ENCODE measurements around the gene AVPI1. TPM values are rescaled to one million over a fixed set of nuclear protein-coding genes. Genes with fewer than 3 reads are reported as not detected.
A peak's percentile ranks its signal among the peaks of the same experiment; 100 is the strongest.

The AVPI1 gene
- total and polyA plus RNA-seq, 2 of the 13 experiments (the other 11 are each of a cell fraction or from before 2014, with no cell fraction given): 39.8 to 61.2 TPM

DNA sequence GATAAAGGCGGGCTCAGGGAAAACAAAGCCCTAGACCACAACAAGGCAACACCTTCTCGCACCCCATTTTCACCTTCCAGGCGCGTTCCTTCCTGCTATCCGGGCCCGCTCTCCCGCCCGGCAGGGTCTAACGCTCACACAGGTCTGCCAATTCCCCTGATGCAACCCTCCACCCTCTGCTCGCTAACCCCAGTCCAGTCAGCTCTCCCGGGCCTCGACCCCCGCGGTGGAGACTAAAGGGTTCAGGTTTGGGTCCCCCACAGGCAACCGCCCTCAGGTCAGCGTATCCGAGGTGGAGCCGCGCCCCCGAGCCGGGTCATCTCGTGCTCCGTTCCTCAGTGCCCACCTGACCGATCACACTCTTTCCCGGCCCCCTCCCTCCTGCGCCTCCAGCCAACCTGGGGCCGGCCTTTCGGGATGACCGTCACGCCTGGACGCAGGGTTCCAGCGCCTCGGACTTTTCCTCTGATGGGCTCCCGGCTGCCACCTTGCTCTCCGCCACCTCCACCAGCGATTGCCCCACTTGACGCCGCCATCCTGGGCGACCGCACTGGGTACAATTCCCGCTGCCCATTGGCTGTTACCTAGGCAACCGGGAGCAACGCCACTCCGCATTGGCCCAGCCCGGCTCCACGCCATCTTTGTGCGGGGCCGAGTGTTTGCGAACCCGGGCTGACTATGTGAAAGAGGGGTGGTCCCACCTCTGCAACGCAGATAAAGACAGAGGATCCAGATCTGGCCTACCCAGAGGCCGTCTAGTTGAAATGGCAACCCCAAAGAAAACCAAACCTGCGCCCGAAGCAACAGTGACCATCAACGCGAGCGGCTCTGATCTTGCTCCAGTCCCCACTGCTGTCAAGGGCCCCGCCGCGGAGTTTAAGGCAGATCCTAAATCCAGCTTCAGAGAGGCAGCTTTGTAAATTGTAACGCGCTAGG lies 53.8 kb downstream of the AVPI1 start, which contains the start of gene MORN4:
Gene MORN4 (minus strand): TSS at position 552 of the 936 bp plus-strand sequence. CDS start 13,847 bp downstream, outside the sequence.
- 28% methylated on average over 25 of the region's 62 CpGs for WGBS (ENCODE audit: low lambda C conversion rate)
- no peaks in the 10 kb centered on the region for H3K36me3 ChIP-seq (replicated peaks in 1 of 2; ENCODE audit: control insufficient read depth in 1 of 2, insufficient read depth in 2 of 2, low read length in 2 of 2)
- POLR2A ChIA-PET: interaction anchor here (0.8 to 1.2 kb wide), 2 partner anchors 49 to 103 kb away, joined by 4 to 5 read pairs; partner anchors contain the start of genes HOGA1 and ZFYVE27
- H3K4me3 ChIP-seq (replicated peaks in 1 of 3; ENCODE audit: insufficient read depth in 1 of 3, low read depth in 2 of 3, low read length in 3 of 3): peak within 1 kb of the TSS; percentile 59 to 81 (median 78)
- CTCF ChIA-PET (ENCODE audit: low intra/inter-chr PET ratio, low total read pairs): no interaction called here
- DNase-seq (ENCODE audit: low spot score): peak; percentile 88
- H3K4me2 ChIP-seq (ENCODE audit: low read depth, low read length): peak within 1 kb of the TSS; percentile 74
- H3K27ac ChIP-seq (ENCODE audit: extremely low read length, insufficient read depth, low read length): peak within 1 kb of the TSS; percentile 53
- no peaks in the 10 kb centered on the region for H3K27me3 ChIP-seq (ENCODE audit: control insufficient read depth in 1 of 2, insufficient read depth in 2 of 2, low read length in 2 of 2)
- H3K9ac ChIP-seq (ENCODE audit: insufficient read depth, low read depth, low read length): peak within 1 kb of the TSS; percentile 66
- H4K20me1 ChIP-seq (ENCODE audit: insufficient read depth, low read length): no peaks in the 10 kb centered on the region
- in situ Hi-C loops (cut with HindIII; ENCODE audit: extremely low pct_ligation_motif_present, low pct_unique_long_range_greater_than_20kb) (no loop called here), intact Hi-C loops (cut with micrococcal nuclease; ENCODE audit: unreplicated experiment) (no loop called here)
- no peaks in the 10 kb centered on the region for H3K9me3 ChIP-seq (ENCODE audit: low read length)
- BruUV-seq (replicated peaks): TSS peak; percentile 78
- ATAC-seq: peak; percentile 99
- peak within 1 kb of the TSS; percentile 92 for H2AFZ ChIP-seq (ENCODE audit: low read length)
- H3K4me1 ChIP-seq (ENCODE audit: insufficient read depth, low read length): peaks cover 26% of the 10 kb centered on the region
- no peaks in the 10 kb centered on the region for H3K79me2 ChIP-seq (ENCODE audit: insufficient read depth, low read length)
- FAIRE-seq: peak; percentile 65
- no peak for TF ChIP-seq ZFP90 (CRISPR knock-in tag; IDR thresholded peaks at IDR 0.05; ENCODE audit: borderline replicate concordance)
- TF ChIP-seq ZNF224 (CRISPR knock-in tag; IDR thresholded peaks at IDR 0.05): no peak
- no peak for TF ChIP-seq FOXO1 (CRISPR knock-in tag; IDR thresholded peaks at IDR 0.05)
- no peak for TF ChIP-seq NR3C1 (CRISPR knock-in tag; IDR thresholded peaks at IDR 0.05)
- no peak for TF ChIP-seq KLF11 (CRISPR knock-in tag; IDR thresholded peaks at IDR 0.05)
- no peak for TF ChIP-seq ZNF704 (CRISPR knock-in tag; IDR thresholded peaks at IDR 0.05; ENCODE audit: borderline replicate concordance)
- TF ChIP-seq ZNF207 (IDR thresholded peaks at IDR 0.05; ENCODE audit: borderline replicate concordance): no peak
- peak; percentile 78 for TF ChIP-seq POGK (CRISPR knock-in tag; conservative IDR thresholded peaks at IDR 0.05)
- TF ChIP-seq ZFP82 (CRISPR knock-in tag; IDR thresholded peaks at IDR 0.05; ENCODE audit: borderline replicate concordance): no peak
- TF ChIP-seq NR2C2 (CRISPR knock-in tag; IDR thresholded peaks at IDR 0.05; ENCODE audit: borderline replicate concordance): peak; percentile 88
- no peak for TF ChIP-seq ZNF792 (CRISPR knock-in tag; IDR thresholded peaks at IDR 0.05)
- TF ChIP-seq AFF4 (CRISPR knock-in tag; IDR thresholded peaks at IDR 0.05): no peak
- TF ChIP-seq, protein P1, sequence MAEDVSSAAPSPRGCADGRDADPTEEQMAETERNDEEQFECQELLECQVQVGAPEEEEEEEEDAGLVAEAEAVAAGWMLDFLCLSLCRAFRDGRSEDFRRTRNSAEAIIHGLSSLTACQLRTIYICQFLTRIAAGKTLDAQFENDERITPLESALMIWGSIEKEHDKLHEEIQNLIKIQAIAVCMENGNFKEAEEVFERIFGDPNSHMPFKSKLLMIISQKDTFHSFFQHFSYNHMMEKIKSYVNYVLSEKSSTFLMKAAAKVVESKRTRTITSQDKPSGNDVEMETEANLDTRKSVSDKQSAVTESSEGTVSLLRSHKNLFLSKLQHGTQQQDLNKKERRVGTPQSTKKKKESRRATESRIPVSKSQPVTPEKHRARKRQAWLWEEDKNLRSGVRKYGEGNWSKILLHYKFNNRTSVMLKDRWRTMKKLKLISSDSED (CRISPR knock-in tag; IDR thresholded peaks at IDR 0.05): no peak
- no peak for TF ChIP-seq HMG20B (CRISPR knock-in tag; conservative IDR thresholded peaks at IDR 0.05)
- TF ChIP-seq CBX2 (IDR thresholded peaks at IDR 0.05; ENCODE audit: low read depth, low read length): no peak
- TF ChIP-seq CBX2 (CRISPR knock-in tag; IDR thresholded peaks at IDR 0.05; ENCODE audit: low read depth): no peak

Measured in HepG2 (cell line).